Thyroid gland (tissue), 4 donors: Measurements from ENCODE around the gene KCNJ12.
"Not testable (repeated sequence)": the region's sequence is repeated elsewhere in the genome, so short reads cannot be mapped to it uniquely, and the experiment has no call there.

Source experiments
- CTCF ChIP-seq, 6 experiments: fragments of 200-600 bp in 3 of 6; fragments of 450-650 bp in 3 of 6; sonication (generic) in 3 of 6; IDR thresholded peaks; one replicate each; pipeline ENCODE4 v1.5.1; 2016 to 2019; ENCODE audit warnings: antibody characterized with exemption in 6 of 6, mild to moderate bottlenecking in 2 of 6, inconsistent platforms in 1 of 6, moderate library complexity in 1 of 6
- POLR2A ChIP-seq, 2 donors: fragments of 450-650 bp; IDR thresholded peaks; one replicate each; pipeline ENCODE4 v1.6.1; 2017; ENCODE audit warnings: antibody characterized with exemption in 2 of 2, mild to moderate bottlenecking in 2 of 2, moderate library complexity in 1 of 2

DNA sequence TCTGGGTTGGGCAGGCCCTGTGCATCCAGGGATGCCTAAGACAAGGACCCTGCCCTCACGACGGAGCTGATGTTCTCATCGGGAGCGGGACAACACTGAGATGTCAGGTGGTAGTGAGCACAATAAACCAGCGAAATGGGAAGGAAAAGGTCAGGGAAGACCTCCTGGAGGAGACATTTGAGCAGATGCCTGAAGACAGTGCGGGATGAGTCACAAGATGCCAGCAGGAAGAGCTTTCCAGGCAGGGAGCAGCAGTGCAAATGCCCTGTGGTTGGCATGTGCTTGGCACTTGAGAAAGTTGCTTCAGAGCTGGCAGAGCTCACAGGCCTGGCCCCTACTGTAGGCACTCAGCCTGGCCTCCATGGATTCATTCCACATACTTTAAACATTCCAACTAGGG, 28.5 kb upstream of the KCNJ12 start:
- TF ChIP-seq POLR2A, CTCF (IDR thresholded peaks at IDR 0.05): not testable (repeated sequence)
